ENCODE results near the gene VEGFB. TPM values are rescaled to one million over a fixed set of nuclear protein-coding genes. Genes with fewer than 3 reads are reported as not detected.

The VEGFB gene
- total and polyA plus RNA-seq, 2 of the 8 experiments (the other 6 are each of a cell fraction or from before 2014, with no cell fraction given) = 9.3 to 49.6 TPM

DNA sequence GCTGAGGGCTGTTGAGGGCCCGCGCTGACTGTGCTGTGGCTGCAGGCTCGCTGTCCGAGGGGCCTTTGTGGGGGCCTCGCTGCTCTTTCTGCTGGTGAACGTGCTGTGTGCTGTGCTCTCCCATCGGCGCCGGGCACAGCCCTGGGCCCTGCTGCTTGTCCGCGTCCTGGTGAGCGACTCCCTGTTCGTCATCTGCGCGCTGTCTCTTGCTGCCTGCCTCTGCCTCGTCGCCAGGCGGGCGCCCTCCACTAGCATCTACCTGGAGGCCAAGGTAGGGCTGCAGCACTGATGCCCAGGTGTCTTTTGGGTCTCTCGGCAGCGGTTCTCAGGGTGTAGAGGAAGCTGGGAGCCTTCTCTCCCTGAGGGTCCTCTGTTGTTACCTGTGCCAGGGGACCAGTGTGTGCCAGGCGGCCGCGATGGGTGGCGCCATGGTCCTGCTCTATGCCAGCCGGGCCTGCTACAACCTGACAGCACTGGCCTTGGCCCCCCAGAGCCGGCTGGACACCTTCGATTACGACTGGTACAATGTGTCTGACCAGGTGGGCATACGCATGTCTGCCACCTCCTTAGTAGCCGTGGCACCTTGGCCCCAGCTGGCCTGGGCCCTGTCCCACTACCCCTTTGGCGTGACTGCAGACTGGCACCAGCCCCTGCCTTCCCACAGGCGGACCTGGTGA is 53.4 kb downstream of the VEGFB start (continued):
- no peak for TF ChIP-seq CHD7 (IDR thresholded peaks at IDR 0.05; ENCODE audit: insufficient replicate concordance, low read length)
- no peak for TF ChIP-seq GABPA (IDR thresholded peaks at IDR 0.05; ENCODE audit: borderline replicate concordance, insufficient read depth, low read length)
- no peak for TF ChIP-seq MAFK (IDR thresholded peaks at IDR 0.05; ENCODE audit: low read depth, low read length)
- TF ChIP-seq POU5F1 (IDR thresholded peaks at IDR 0.05; ENCODE audit: low read depth, low read length) = no peak
- TF ChIP-seq RFX5 (IDR thresholded peaks at IDR 0.05; ENCODE audit: borderline replicate concordance, low read depth, low read length) = no peak
- TF ChIP-seq TCF12 (IDR thresholded peaks at IDR 0.05; ENCODE audit: low read depth, low read length) = no peak
- TF ChIP-seq HDAC6 (IDR thresholded peaks at IDR 0.05; ENCODE audit: low read depth, low read length) = no peak

Data from H1 (cell line).